ENCODE measurements around the gene ZNF549. TPM values are rescaled to one million over a fixed set of nuclear protein-coding genes. Genes with fewer than 3 reads are reported as not detected.

The ZNF549 gene
- total RNA-seq, 1 experiment from 2014 or later, result 5.0 TPM

DNA sequence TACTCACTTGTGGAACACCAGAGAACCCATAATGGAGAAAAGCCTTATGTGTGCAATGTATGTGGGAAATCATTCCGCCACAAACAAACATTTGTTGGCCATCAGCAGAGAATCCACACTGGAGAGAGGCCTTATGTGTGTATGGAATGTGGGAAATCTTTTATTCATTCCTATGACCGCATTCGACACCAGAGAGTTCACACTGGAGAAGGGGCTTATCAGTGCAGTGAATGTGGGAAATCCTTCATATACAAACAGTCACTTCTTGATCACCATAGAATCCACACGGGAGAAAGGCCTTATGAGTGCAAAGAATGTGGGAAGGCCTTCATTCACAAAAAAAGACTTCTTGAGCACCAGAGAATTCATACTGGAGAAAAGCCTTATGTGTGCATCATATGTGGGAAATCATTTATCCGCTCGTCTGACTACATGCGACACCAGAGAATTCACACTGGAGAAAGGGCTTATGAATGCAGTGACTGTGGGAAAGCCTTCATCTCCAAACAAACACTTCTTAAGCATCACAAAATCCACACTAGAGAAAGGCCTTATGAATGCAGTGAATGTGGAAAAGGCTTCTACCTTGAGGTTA lies 10.9 kb downstream of the ZNF549 start:
- H3K27ac ChIP-seq (ENCODE audit: low read length), result no peak overlapping the region
- H4K20me1 ChIP-seq (ENCODE audit: low read length), result no peaks in the 10 kb centered on the region
- H2AFZ ChIP-seq (ENCODE audit: low read length), result no peak overlapping the region
- no peaks in the 10 kb centered on the region for H3K79me2 ChIP-seq (ENCODE audit: low read length)
- CTCF ChIA-PET, result no interaction called here
- no peak overlapping the region for H3K9ac ChIP-seq (ENCODE audit: low read length)
- peaks cover 99% of the 10 kb centered on the region for H3K36me3 ChIP-seq (ENCODE audit: low read depth, low read length)
- POLR2A ChIA-PET (ENCODE audit: unreplicated experiment), result no interaction called here
- no peaks in the 10 kb centered on the region for H3K27me3 ChIP-seq (ENCODE audit: low read length)
- TF ChIP-seq EZH2 (IDR thresholded peaks at IDR 0.05; ENCODE audit: low read length, unreplicated experiment), result no peak
- H3K4me3 ChIP-seq (ENCODE audit: low read length), result no peak overlapping the region
- no peaks in the 10 kb centered on the region for H3K4me1 ChIP-seq (ENCODE audit: insufficient read depth, low read length)
- H3K9me3 ChIP-seq (ENCODE audit: low read length), result peaks cover 72% of the 10 kb centered on the region
- no peaks in the 10 kb centered on the region for H3F3A ChIP-seq (ENCODE audit: low read length, unreplicated experiment)
- no peak for DNase-seq
- BruUV-seq (replicated peaks), result TSS peak; percentile 3
- ATAC-seq, result no peak
- H3K4me2 ChIP-seq (ENCODE audit: low read length), result no peak overlapping the region
- intact Hi-C loops (cut with micrococcal nuclease), result no loop called here
- H3K9me2 ChIP-seq (replicated peaks; ENCODE audit: low read length), result no peaks in the 10 kb centered on the region

- no peak overlapping the region for H3K4me2 ChIP-seq (ENCODE audit: low read length)
- ChIA-PET CTCF (no interaction called here), POLR2A (ENCODE audit: unreplicated experiment) (no interaction called here)
- H3K9me3 ChIP-seq (ENCODE audit: low read length), result peaks cover 71% of the 10 kb centered on the region
- no peaks in the 10 kb centered on the region for H4K20me1 ChIP-seq (ENCODE audit: low read length)
- ATAC-seq (no peak), DNase-seq (no peak)
- no peak overlapping the region for H3K27ac ChIP-seq (ENCODE audit: low read length)
- no peaks in the 10 kb centered on the region for H3K27me3 ChIP-seq (ENCODE audit: low read length)
- H3K9me2 ChIP-seq (replicated peaks; ENCODE audit: low read length), result no peaks in the 10 kb centered on the region
- intact Hi-C loops (cut with micrococcal nuclease), result no loop called here
- no peak overlapping the region for H3K9ac ChIP-seq (ENCODE audit: low read length)
- H2AFZ ChIP-seq (ENCODE audit: low read length), result no peak overlapping the region
- no peaks in the 10 kb centered on the region for H3K79me2 ChIP-seq (ENCODE audit: low read length)
- H3K4me3 ChIP-seq (ENCODE audit: low read length), result no peak overlapping the region; the same call in 1 of the 2 replicates
- no peaks in the 10 kb centered on the region for H3F3A ChIP-seq (ENCODE audit: low read length, unreplicated experiment)
- H3K36me3 ChIP-seq (ENCODE audit: low read depth, low read length), result peaks cover 99% of the 10 kb centered on the region
- no TSS peak for BruUV-seq (replicated peaks)
- TF ChIP-seq CTCF (conservative IDR thresholded peaks at IDR 0.05; ENCODE audit: low read depth, low read length) (no peak), EZH2phosphoT487 (IDR thresholded peaks at IDR 0.05; ENCODE audit: borderline replicate concordance, low read length) (no peak), EZH2 (IDR thresholded peaks at IDR 0.05; ENCODE audit: low read length, unreplicated experiment) (no peak)
- no peaks in the 10 kb centered on the region for H3K4me1 ChIP-seq (ENCODE audit: insufficient read depth, low read length)
Measured at GRCh38 chr19:57546513-57546912, 19.4 kb downstream of the ZNF549 start.

DNA sequence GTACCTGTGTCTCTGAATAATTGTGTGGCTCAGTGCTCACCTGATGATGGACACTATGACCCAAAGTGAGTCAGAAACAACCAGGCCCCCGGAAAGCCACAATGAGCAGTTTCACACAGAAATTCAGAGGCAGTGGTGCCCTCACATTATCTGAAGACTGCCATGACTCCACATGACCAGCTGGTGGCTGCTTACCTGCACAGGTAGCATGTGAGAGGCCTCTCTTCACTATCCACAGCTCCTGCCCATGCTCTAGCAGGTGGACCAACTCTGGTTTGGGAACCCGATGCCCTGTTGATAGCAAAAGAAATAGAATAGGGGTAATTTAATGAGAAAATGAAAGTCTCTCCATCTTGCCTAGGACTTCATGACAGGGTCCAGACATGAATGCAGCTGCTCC lies 25.3 kb downstream of the ZNF549 start:
- DNase-seq (no peak), ATAC-seq (no peak)
- Histone ChIP-seq H3K4me2 (ENCODE audit: low read length) (no peak overlapping the region), H3K4me3 (ENCODE audit: low read length) (no peak overlapping the region), H3K9me2 (replicated peaks; ENCODE audit: low read length) (no peaks in the 10 kb centered on the region), H3K79me2 (ENCODE audit: low read length) (peaks cover under 1% of the 10 kb centered on the region; the same call in 1 of the 2 replicates), H3F3A (ENCODE audit: low read length, unreplicated experiment) (no peaks in the 10 kb centered on the region), H3K36me3 (ENCODE audit: low read depth, low read length) (peaks cover 91% of the 10 kb centered on the region), H2AFZ (ENCODE audit: low read length) (no peak overlapping the region), H3K9ac (ENCODE audit: low read length) (no peak overlapping the region), H3K27ac (ENCODE audit: low read length) (no peak overlapping the region), H3K9me3 (ENCODE audit: low read length) (peaks cover 40% of the 10 kb centered on the region), H3K27me3 (ENCODE audit: low read length) (no peaks in the 10 kb centered on the region), H4K20me1 (ENCODE audit: low read length) (no peaks in the 10 kb centered on the region), H3K4me1 (ENCODE audit: insufficient read depth, low read length) (no peaks in the 10 kb centered on the region)
- BruUV-seq (replicated peaks), result no TSS peak
- ChIA-PET CTCF (no interaction called here), POLR2A (ENCODE audit: unreplicated experiment) (no interaction called here)
- no peak for TF ChIP-seq EZH2phosphoT487 (IDR thresholded peaks at IDR 0.05; ENCODE audit: borderline replicate concordance, low read length)
- TF ChIP-seq CTCF (conservative IDR thresholded peaks at IDR 0.05; ENCODE audit: low read depth, low read length), result peak; percentile 14; the same call in 1 of the 2 replicates
- intact Hi-C loops (cut with micrococcal nuclease), result no loop called here
